Right ventricle myocardium superior (tissue), 1 donor: ENCODE results near the gene PLCD3. TPM values are rescaled to one million over a fixed set of nuclear protein-coding genes. Genes with fewer than 3 reads are reported as not detected.
A peak's percentile ranks its signal among the peaks of the same experiment; 100 is the strongest.

Source experiments
- ATAC-seq: fragments of 200-7000 bp; cut with Tn5 transposase; one replicate; pipeline ENCODE4 v1.9.1; 2020; ENCODE audit warnings: mild to moderate bottlenecking; ENCODE audit not compliant: poor library complexity
- DNase-seq: peaks from one replicate; pipeline ENCODE4 v3.0.0-alpha.2; 2020
- intact Hi-C: fragments of 100-400 bp; cut with DNase I; formaldehyde crosslinking; loops from one replicate; pipeline ENCODE4 v1.11.2; 2022
- total RNA-seq: library from RNA; stranded (reverse); fragmentation: NEBNext Ultra II Directional; extraction: Animal tissue kit (Norgen Biotek cat#: 25700); gene quantifications from one replicate; pipeline ENCODE4 v1.2.1, GENCODE V29; 2021
- donor health status: DM: no; HTN: yes; CAD: no; lungs with severe emphysema.

PLCD3 gene
- total RNA-seq, 1 donor from 2014 or later: 201 TPM

DNA sequence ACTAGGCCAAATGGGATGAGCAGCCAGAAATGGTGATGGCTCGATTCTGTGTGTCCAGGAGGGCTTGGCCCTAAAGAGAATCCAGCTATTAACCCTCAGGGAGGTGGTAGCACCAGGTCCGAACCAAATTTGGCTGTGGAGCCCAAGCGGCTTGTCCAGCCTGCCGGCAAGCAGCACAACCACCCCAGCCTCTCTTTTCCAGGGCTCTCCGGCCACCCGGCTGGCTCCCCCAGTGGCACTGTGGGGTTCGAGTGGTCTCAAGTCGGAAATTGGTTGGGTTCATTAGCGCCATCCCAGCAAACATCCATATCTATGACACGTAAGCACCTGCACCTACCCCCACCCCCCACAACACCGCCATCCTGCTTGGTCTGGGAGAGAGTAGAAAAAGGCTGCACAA lies 35.4 kb downstream of the PLCD3 start:
- DNase-seq (no peak), ATAC-seq (no peak)
- intact Hi-C loops: loop anchor here (5.0 to 10.0 kb wide), 2 partner anchors 35 to 182 kb away; partner anchors contain the start of genes GFAP and PLCD3

DNA sequence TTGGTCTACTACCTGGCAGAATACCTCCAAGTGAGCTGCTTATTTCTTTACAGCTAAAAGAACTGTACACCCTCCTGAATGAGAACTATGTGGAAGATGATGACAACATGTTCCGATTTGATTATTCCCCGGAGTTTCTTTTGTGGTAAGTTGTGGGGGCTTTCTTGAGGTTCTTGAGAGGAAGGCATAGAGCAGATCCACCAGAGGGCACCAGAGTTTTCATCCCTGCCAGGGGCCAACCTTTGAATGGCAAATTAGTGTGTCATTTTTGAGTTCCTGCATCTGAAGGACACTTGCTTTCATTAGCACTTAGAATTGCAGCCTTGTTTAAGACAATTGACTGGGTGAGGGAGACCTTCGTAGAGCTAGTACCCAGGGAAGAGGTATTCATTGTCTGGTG lies 36.2 kb downstream of the PLCD3 start:
- no peak for DNase-seq

DNA sequence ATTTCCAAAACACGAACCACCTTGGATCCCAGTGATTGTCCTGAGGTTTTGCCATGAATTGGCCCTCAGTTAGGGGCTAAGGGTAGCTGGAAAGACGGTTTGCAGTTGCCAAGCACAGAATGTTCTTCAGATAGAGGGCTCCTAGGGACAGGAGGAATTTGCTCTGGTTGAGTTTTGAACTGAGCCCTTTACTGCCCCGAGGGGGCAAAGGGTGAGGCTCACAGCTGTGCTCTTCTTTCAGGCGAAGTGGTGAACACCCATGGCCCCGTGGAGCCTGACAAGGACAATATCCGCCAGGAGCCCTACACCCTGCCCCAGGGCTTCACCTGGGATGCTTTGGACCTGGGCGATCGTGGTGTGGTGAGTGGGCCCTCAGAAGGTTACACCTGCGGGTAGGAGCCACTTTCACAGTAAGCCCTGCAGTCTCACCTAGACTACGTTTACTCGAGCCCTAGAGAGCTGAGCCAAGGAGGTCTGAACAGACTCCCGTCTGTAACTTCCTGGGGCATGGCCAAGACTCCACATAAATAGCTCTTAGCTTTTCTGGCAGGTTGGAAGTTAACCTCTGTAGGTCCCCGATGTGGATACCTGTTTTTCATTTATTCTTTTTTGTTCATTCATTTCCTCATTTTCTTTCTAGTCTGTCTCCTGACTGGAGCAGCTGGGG lies 38.7 kb downstream of the PLCD3 start:
- ATAC-seq (peak; percentile 65), DNase-seq (peak; percentile 68)
- intact Hi-C loops: loop anchor here (10.0 kb wide), 1 partner anchor 179 kb away; the partner anchor contains the start of gene GFAP

More for the DNA sequence above, 36.2 kb downstream of the PLCD3 start:
- intact Hi-C loops: loop anchor here (5.0 to 10.0 kb wide), 2 partner anchors 36 to 181 kb away; partner anchors contain the start of genes GFAP and PLCD3
- ATAC-seq: no peak

DNA sequence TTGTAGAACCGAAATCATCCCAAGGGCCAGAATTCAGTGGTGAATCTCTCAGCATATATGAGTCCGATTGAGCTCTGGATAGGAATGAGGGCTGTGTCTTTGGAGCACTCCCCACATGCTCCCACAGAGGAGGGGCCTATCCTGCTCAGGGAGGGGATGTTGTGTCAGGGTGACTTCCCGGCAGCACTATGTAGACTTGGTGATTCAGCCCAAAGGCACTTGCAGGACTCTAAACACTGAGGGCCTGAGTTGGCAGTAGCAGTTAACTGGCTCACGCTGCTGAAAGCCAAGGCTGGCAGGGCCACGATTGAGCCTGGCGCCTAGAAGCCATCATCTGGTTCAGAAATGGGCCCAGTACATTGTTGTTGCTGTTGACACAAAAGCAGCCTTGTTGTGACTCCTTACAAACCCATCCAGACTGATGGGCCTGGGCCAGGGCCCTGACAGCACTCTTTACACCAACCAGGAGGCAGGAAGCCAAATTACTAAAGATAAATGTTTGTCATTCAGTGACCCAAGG lies 39.3 kb downstream of the PLCD3 start:
- ATAC-seq: peak; percentile 91
- intact Hi-C loops: loop anchor here (10.0 kb wide), 1 partner anchor 178 kb away; the partner anchor contains the start of gene GFAP
- DNase-seq: peak; percentile 88

DNA sequence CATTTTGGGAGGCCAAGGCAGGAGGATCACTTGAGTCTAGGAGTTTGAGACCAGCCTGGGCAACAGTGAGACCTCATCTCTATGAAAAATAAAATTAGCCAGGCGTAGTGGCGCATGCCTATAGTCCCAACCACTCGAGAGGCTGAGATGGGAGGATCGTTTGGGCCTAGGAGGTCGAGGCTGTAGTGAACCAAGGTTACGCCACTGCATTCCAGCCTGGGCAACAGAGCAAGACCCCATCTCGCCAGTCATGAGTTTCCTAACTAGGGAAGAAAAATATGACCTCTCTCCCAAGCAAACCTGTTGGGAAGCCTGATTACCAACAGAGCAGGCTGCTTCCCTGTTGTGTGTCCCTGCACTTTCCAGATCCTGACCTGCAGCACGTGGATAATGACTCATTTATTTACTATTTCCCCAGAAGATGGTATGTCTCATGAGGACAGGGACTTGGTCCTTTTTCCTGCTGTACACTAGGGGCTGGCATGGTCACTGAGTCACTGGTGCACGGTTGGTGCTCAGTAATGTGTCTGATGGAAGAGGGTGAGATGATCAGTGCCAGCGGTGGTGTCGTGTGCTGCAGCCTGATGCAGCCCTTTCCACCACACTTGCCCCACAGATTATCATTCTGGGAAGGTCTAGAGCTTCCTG lies 40.4 kb downstream of the PLCD3 start:
- ATAC-seq: no peak
- intact Hi-C loops: loop anchor here (10.0 kb wide), 1 partner anchor 177 kb away; the partner anchor contains the start of gene GFAP
- no peak for DNase-seq

DNA sequence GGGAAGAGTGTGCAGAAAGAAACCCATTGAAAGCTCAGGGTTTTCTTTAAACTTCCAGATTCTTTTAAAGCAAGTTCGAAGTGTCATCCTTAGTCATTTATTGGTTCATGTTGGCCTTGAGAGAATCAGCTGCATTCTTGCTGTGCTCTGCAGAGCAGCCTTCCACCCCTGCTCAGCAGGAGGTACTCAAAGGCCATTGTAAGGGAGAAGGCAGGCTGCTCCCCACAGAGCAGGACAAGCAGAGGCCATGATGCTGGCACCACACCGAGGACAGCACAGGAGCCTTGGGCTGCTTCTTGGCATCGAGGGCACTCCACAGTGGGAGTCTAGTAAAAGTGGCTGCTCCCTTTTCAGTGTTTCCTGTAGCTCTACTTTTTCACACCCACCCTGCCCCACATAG lies 41.6 kb downstream of the PLCD3 start:
- intact Hi-C loops: loop anchor here (10.0 kb wide), 1 partner anchor 176 kb away; the partner anchor contains the start of gene GFAP
- ATAC-seq: no peak
- DNase-seq: no peak

DNA sequence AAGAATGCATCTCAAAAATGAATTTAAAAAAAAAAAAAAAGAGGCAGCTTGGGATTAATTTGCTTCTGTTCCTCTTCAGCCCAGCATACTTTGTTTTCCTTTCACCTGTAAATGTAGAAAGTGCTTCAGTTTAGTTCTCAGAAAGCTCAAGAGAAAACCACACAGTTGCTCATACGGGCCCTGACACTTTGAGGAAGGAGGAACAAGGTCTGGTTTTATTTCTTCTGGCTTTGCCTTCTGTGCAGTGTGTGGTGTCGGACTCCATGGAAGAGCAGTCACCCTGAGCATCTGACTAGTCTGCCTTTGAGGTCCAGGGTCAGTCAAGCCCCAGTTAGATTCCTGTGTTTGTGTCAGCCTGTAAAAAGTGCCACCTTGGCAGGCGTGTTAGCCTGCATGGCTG lies 43.6 kb downstream of the PLCD3 start:
- DNase-seq (no peak), ATAC-seq (no peak)
- intact Hi-C loops: no loop called here

DNA sequence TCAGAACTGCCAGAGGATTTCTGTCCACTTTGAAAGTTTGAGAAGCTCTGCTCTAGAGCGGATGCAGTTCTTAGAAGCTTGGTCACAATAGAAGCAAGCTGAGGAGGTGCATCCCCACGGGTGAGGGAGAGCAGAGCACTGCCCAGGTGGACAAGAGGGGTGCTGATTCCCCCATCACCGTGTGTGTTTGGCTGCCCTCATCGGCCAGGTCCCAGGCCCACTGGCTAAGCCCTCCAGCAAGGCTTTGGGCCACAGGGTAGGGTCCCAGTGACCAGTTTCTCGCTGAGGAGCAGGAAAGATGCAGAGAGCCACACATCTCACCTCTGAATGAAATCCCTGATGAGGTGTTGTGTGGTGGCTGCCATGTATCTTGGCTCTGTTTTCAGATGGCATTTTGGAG lies 44.3 kb downstream of the PLCD3 start:
- no peak for ATAC-seq
- intact Hi-C loops: no loop called here
- DNase-seq: no peak

DNA sequence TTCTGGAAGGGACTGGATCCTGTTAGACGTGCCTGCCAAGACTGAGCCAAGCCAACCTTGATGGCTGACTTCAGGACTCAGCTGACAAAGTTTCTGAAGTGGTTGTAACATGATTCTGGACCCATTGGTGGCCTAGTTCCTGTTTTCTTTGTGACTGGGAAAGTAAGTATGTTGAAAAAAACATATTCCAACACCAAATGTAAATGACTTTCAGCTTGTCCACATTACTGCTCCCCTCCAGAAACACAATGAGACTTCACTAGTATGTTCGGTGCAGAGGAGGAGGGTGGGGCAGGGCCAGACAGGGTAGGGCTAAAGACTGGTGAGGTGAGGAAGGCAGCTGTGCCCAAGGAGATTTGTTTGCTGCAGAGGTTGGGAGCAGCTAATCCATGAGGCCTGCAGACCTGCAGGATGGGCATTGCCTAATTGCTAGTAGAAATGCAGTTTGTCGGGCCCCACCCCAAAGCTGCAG lies 44.8 kb downstream of the PLCD3 start:
- DNase-seq (no peak), ATAC-seq (peak; percentile 77)
- intact Hi-C loops: no loop called here

DNA sequence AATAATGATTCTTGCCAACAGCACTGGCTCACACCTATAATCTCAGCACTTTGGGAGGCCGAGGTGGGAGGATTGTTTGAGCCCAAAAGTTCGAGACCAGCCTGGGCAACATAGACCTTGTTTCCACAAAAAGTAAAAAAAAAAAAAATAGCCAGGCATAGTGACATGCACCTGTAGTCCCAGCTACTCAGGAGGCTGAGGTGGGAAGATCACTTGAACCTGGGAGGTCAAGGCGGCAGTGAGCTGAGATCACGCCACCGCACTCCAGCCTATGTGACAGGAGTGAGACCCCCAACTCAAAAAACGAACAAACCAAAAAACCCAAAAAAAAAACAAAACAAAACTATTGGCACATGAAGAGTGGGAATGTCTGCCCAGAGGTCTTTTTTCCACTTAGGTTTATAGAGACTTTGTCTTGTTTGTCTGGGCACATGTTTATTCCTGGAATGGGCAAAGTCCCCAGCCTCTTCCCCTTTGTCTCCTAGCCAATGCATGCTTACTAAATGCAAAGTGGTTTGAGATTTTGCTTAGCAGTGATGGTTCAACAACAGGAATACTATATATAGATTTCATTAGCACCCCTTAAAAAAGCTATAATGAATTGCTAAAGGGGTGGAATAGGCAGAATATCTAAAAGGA lies 45.3 kb downstream of the PLCD3 start:
- intact Hi-C loops: no loop called here
- ATAC-seq (peak; percentile 55), DNase-seq (no peak)

DNA sequence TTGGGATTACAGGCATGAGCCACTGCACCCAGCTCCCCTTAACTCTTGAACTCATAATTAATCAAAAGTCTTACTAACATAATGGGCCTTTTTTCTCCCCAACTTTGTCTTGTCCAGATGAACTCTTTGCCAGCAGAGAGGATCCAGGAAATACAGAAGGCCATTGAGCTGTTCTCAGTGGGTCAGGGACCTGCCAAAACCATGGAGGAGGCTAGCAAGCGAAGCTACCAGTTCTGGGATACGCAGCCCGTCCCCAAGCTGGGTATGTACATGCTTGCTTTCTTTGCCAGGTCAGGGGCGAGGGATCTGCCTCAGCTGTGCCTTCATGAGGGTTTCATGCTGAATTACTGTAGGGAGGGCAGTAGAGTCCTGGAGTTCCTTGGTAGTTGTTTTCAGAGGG lies 45.9 kb downstream of the PLCD3 start:
- intact Hi-C loops: no loop called here
- no peak for DNase-seq
- ATAC-seq: no peak

DNA sequence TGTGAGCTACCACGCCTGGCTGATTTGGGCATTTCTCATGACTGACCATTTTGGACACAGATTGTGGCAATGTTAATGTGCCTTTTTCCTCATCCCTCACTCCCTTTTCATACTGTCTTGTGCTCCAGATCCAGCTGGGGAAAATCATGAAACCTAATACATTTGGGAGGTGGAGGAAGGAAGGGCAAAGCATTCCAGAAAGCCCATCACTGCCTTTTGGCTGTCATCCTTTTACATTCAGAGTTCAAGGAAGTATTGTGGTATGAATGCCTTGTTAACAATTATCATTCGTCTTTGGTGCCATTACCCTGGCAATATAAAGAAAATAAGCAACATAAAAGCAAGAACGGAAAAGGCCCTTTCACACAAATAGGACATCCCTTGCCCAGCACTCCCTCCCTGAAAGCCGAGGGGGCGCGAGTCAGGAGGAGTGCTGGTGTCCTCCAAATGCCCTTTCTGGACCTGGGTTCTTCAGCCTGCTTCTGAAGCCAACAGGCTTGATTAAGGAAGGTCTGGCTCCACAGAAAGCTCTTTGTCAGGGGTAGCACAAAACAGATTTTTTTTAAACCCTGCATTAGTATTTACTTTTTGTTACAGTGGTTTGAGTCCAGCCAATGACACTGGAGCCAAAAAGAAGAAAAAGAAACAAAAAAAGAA lies 51.1 kb downstream of the PLCD3 start:
- ATAC-seq (no peak), DNase-seq (no peak)
- intact Hi-C loops: no loop called here

DNA sequence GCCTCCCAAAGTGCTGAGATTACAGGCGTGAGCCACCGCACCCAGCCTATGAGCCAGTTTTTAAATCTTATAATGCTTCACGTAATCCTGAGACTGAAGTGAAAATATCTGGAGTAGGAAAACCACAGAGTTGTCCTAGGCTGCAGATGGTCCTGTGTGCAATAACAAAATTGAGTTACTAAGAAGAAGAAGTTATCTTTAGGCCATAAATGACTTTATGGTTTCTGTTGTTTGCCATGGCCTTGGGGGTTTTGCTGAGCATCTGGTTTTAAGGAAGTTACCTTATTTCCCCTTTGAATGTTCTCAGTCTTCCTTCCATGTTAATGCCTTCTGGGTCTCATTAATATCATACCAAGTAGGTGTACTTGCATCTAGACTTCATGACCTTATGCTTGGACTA lies 54.7 kb downstream of the PLCD3 start:
- intact Hi-C loops: no loop called here
- ATAC-seq (no peak), DNase-seq (no peak)

DNA sequence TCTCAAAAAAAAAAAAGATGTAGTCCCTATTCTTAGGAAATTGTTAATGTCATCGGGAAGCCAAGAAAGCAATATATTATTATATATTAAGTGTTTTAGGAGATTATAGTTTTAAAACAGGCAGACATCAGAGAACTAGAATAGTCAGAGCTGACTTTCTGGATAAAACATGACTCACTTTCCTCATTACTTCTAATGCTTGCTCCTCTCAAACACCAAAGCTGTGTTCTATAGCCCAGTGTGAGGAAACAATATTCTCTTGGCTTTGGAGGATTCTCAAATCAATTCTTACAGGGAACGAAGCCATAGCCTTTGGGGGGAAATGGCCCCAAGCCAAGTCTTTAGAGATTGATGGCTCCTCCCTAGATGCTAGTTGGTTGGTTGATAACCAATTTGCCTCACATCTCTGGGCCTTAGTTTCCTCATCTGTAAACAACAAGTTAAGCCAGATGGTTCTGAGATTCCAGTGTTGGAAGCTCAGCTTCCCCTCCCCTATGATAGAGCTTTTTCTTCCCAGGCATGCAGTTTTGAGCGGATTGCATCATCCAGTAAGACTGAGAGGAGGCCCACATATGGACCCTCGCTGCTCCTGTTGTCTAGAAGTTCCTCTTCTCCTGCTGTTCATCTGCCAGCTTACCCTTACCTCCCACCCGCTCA lies 58.8 kb downstream of the PLCD3 start:
- intact Hi-C loops: no loop called here
- ATAC-seq (peak; percentile 63), DNase-seq (no peak)

DNA sequence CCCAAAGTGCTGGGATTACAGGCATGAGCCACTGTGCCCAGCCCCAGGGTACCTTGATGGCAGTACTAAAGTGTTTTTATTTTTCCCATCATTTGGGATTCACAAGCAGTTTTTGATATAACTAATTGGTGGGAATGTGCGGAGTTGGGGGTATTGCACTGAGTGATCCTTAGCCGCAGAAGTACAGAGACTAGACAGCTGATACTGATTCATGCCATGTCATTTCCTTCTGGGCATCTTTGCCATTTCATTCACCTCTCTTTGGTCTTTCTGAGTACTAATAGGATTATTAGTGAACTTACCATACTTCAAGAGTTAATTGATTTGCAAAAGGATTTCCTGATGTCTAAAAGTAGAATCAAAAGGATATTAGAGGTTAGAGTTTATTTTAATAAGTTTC lies 61.5 kb downstream of the PLCD3 start:
- intact Hi-C loops: no loop called here

DNA sequence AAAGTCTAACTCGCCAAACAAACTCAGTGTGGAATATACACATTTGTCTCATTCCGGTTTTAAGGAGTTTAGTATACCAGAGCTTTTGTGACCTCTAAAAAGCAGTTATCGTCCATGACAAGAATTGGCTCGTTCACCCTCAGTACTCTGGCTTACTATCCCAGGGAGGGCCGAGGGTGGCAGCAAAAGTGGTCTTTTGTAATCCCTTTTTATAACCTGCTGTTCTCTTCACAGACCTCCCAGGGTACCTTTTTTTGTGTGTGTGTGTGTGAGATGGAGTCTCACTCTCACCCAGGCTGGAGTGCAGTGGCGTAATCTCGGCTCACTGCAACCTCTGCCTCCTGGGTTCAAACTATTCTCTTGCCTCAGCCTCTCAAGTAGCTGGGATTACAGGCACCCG lies 62.3 kb downstream of the PLCD3 start:
- intact Hi-C loops: no loop called here
- peak; percentile 24 for ATAC-seq
- no peak for DNase-seq

More for the DNA sequence above, 61.5 kb downstream of the PLCD3 start:
- DNase-seq (no peak), ATAC-seq (no peak)

DNA sequence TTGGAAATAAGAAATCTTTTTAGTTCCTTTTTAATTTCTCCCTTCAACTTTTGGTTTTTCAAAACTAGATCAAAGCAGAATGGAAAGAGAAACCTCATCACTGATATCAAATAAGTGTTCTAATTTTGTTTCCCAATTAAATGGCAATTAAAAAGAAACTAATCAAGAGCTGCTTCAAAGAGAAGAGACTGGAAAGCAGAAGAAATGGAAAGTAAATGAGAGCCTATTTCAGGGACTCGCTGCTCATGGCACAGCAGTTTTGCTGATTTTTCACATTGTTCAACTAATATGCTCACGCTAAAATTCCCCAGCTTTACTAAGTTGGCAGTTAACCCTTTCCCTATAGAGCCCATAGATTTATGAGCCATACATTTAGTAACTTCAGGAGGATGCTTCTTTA lies 64.7 kb downstream of the PLCD3 start:
- intact Hi-C loops: no loop called here
- ATAC-seq (no peak), DNase-seq (no peak)

DNA sequence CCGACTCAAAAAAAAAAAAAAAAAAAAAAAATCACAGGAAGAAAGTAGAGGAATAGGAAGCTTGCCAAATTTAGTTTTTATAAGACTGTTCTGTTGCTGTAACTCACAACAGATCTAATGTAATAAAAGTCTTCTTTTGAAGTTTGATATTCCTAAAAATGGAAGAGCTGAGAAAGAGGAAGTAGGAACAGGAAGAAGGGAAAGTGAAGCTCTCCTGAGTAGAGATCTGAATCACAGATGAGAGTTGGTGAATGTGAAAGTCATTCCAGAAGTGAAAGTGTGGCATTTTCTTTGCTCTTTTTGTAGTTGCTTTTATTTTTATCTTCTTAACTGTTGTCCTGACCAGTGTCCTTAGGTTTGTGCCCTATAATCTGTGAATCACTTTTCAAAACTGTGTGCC lies 69.1 kb downstream of the PLCD3 start:
- intact Hi-C loops: no loop called here
- ATAC-seq (no peak), DNase-seq (no peak)
